PC-3 (cell line): ENCODE measurements around the gene GLRA3.

Experiments
- EZH2 ChIP-seq: fragments of 300-600 bp; sonication (generic); IDR thresholded peaks from one replicate; pipeline ENCODE4 v1.6.1; 2017; ENCODE audit warnings: antibody characterized with exemption, mild to moderate bottlenecking, low read length; ENCODE audit not compliant: unreplicated experiment
- TF ChIP-seq, protein P1 (sequence below): fragments of 300-600 bp; sonication (generic); conservative IDR thresholded peaks from 2 replicates; pipeline ENCODE4 v1.5.1; 2017; ENCODE audit warnings: antibody characterized with exemption, low read depth, mild to moderate bottlenecking, low read length

DNA sequence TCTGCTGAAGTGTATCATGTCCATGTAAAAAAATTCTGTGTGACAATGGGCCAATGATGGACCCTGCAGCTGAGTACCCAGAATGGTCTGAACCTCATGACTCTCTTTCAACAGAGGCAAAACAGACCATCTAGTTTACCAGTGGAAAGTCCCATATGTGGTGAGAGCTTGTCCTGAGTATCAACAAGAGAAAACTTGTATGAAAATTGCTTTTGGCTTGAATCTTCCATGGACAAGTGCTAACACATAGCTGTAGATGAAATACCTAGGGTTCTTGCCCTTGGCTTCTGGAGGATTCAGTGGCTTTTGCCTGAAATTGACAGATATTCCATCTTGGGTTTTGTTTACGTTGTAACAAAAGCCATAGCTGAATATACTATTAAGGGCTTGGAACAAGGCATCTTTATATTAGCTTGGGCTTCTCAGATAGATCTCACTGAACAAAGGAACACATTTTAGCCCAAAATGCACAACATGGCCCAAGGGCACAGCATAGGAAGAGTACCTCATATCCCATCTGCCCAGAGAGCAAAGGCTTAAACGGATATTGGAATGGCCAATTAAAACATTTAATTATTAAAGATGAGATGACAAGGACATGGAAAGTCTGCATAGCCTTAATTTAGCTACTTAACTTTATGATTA, 178.2 kb downstream of the GLRA3 start:
- TF ChIP-seq, protein P1, sequence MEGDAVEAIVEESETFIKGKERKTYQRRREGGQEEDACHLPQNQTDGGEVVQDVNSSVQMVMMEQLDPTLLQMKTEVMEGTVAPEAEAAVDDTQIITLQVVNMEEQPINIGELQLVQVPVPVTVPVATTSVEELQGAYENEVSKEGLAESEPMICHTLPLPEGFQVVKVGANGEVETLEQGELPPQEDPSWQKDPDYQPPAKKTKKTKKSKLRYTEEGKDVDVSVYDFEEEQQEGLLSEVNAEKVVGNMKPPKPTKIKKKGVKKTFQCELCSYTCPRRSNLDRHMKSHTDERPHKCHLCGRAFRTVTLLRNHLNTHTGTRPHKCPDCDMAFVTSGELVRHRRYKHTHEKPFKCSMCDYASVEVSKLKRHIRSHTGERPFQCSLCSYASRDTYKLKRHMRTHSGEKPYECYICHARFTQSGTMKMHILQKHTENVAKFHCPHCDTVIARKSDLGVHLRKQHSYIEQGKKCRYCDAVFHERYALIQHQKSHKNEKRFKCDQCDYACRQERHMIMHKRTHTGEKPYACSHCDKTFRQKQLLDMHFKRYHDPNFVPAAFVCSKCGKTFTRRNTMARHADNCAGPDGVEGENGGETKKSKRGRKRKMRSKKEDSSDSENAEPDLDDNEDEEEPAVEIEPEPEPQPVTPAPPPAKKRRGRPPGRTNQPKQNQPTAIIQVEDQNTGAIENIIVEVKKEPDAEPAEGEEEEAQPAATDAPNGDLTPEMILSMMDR: no peak
- TF ChIP-seq EZH2: no peak
